OCI-LY1 (cell line): ENCODE measurements around the gene SLC39A11.

Experiments
- H2AFZ ChIP-seq: fragments of 200-600 bp; sonication (generic), shearing (Covaris generic); 2 replicates; pipeline ENCODE4 v1.6.0; 2014; ENCODE audit warnings: antibody characterized with exemption, mild to moderate bottlenecking, low read length
- H3F3A ChIP-seq: fragments of 200-600 bp; sonication (generic), shearing (Covaris generic); 2 replicates; pipeline ENCODE4 v1.6.0; 2014; ENCODE audit warnings: mild to moderate bottlenecking, antibody characterized with exemption, low read length, moderate library complexity; ENCODE audit not compliant: insufficient read depth
- H3K27ac ChIP-seq: fragments of 200-600 bp; sonication (generic); 2 replicates; pipeline ENCODE4 v1.5.1; 2014; ENCODE audit warnings: low read length, mixed run types, mild to moderate bottlenecking, low read depth; ENCODE audit not compliant: poor library complexity, severe bottlenecking
- H3K27me3 ChIP-seq: fragments of 200-600 bp; sonication (generic); 2 replicates; pipeline ENCODE4 v1.6.0; 2014; ENCODE audit warnings: antibody characterized with exemption, mild to moderate bottlenecking, low read length, moderate library complexity; ENCODE audit not compliant: insufficient read depth
- H3K36me3 ChIP-seq: fragments of 200-600 bp; sonication (generic); 2 replicates; pipeline ENCODE4 v1.6.1; 2014; ENCODE audit warnings: mild to moderate bottlenecking, antibody characterized with exemption, low read length, moderate library complexity, mixed read lengths; ENCODE audit not compliant: insufficient read depth
- H3K4me1 ChIP-seq: fragments of 200-600 bp; sonication (generic); 2 replicates; pipeline ENCODE4 v1.5.1; 2014; ENCODE audit warnings: mild to moderate bottlenecking, low read length, moderate library complexity; ENCODE audit not compliant: insufficient read depth, severe bottlenecking
- H3K4me2 ChIP-seq: fragments of 200-600 bp; sonication (generic), shearing (Covaris generic); 2 replicates; pipeline ENCODE4 v1.6.1; 2014; ENCODE audit warnings: low read length
- H3K4me3 ChIP-seq: fragments of 200-600 bp; sonication (generic); 2 replicates; pipeline ENCODE4 v1.5.1; 2014; ENCODE audit warnings: low read length, low read depth, mild to moderate bottlenecking, mixed read lengths; ENCODE audit not compliant: poor library complexity, severe bottlenecking
- H3K79me2 ChIP-seq: fragments of 200-600 bp; shearing (Covaris generic); 2 replicates; pipeline ENCODE4 v1.6.1; 2016; ENCODE audit warnings: mixed run types, low read length, mixed read lengths; ENCODE audit not compliant: insufficient read depth
- H3K9ac ChIP-seq: fragments of 200-600 bp; sonication (generic), shearing (Covaris generic); 2 replicates; pipeline ENCODE4 v1.6.1; 2014; ENCODE audit warnings: mild to moderate bottlenecking, low read length, mixed read lengths
- H3K9me2 ChIP-seq: fragments of 200-600 bp; sonication (generic), shearing (Covaris generic); 2 replicates; pipeline ENCODE4 v1.6.1; 2014; ENCODE audit warnings: low read depth, mild to moderate bottlenecking, low read length, mixed read lengths
- H3K9me3 ChIP-seq: fragments of 200-600 bp; shearing (Covaris generic); 2 replicates; pipeline ENCODE4 v1.6.1; 2014; ENCODE audit warnings: low read length, mixed read lengths
- H4K20me1 ChIP-seq: fragments of 200-600 bp; sonication (generic), shearing (Covaris generic); 2 replicates; pipeline ENCODE4 v1.6.0; 2016; ENCODE audit warnings: mild to moderate bottlenecking, low read length; ENCODE audit not compliant: insufficient read depth
- CTCF ChIP-seq: fragments of 200-600 bp; sonication (generic), shearing (Covaris generic); IDR thresholded peaks from 2 replicates; pipeline ENCODE4 v1.5.1; 2017; ENCODE audit warnings: mild to moderate bottlenecking, antibody characterized with exemption, low read length, moderate library complexity, mixed read lengths
- EZH2 ChIP-seq: fragments of 200-600 bp; sonication (generic), shearing (Covaris generic); IDR thresholded peaks from 2 replicates; pipeline ENCODE4 v1.8.0; 2017; ENCODE audit warnings: borderline replicate concordance, mixed run types, mild to moderate bottlenecking, antibody characterized with exemption, low read length, moderate library complexity, mixed read lengths

The SLC39A11 gene

GRCh38 chr17:73050797-73051196 is 41.7 kb downstream of the SLC39A11 start:
- Histone ChIP-seq H3K4me1 (no peaks in the 10 kb centered on the region), H3K79me2 (no peaks in the 10 kb centered on the region), H3K9me2 (no peaks in the 10 kb centered on the region), H3K27ac (no peak overlapping the region), H3K4me3 (no peak overlapping the region), H3K36me3 (no peaks in the 10 kb centered on the region), H3K9ac (no peak overlapping the region), H2AFZ (no peak overlapping the region), H3F3A (no peaks in the 10 kb centered on the region), H3K9me3 (no peaks in the 10 kb centered on the region), H4K20me1 (no peaks in the 10 kb centered on the region), H3K27me3 (no peaks in the 10 kb centered on the region), H3K4me2 (no peak overlapping the region)
- TF ChIP-seq CTCF (no peak), EZH2 (no peak)

GRCh38 chr17:73048170-73048569 is 44.3 kb downstream of the SLC39A11 start:
- TF ChIP-seq CTCF (no peak), EZH2 (no peak)
- Histone ChIP-seq H3F3A (no peaks in the 10 kb centered on the region), H3K9ac (no peak overlapping the region), H3K27ac (no peak overlapping the region), H3K9me2 (no peaks in the 10 kb centered on the region), H4K20me1 (no peaks in the 10 kb centered on the region), H3K4me2 (no peak overlapping the region), H3K9me3 (no peaks in the 10 kb centered on the region), H3K27me3 (no peaks in the 10 kb centered on the region), H3K4me3 (no peak overlapping the region), H3K4me1 (no peaks in the 10 kb centered on the region), H2AFZ (no peak overlapping the region), H3K36me3 (no peaks in the 10 kb centered on the region), H3K79me2 (no peaks in the 10 kb centered on the region)

GRCh38 chr17:73045724-73046123 is 46.8 kb downstream of the SLC39A11 start:
- Histone ChIP-seq H2AFZ (no peak overlapping the region), H3K27me3 (no peaks in the 10 kb centered on the region), H3K9me2 (no peaks in the 10 kb centered on the region), H3K36me3 (no peaks in the 10 kb centered on the region), H3K4me3 (no peak overlapping the region), H3K4me1 (no peaks in the 10 kb centered on the region), H3K27ac (no peak overlapping the region), H3F3A (no peaks in the 10 kb centered on the region), H4K20me1 (no peaks in the 10 kb centered on the region), H3K4me2 (no peak overlapping the region), H3K79me2 (no peaks in the 10 kb centered on the region), H3K9ac (no peak overlapping the region), H3K9me3 (no peaks in the 10 kb centered on the region)
- TF ChIP-seq CTCF = no peak
- TF ChIP-seq EZH2 = no peak
